Right renal cortex interstitium (tissue), 3 donors: ENCODE data around the gene DIP2C. TPM values are rescaled to one million over a fixed set of nuclear protein-coding genes. Genes with fewer than 3 reads are reported as not detected.
"Not testable (repeated sequence)": the region's sequence is repeated elsewhere in the genome, so short reads cannot be mapped to it uniquely, and the experiment has no call there.

Experiments used
- DNase-seq, 3 donors: peaks; one replicate each; pipeline ENCODE4 v3.0.0-alpha.2; 2013; ENCODE audit warnings: low read depth in 3 of 3, low spot score in 2 of 3
- polyA plus RNA-seq, 3 donors: library from polyadenylated mRNA; unstranded; fragments of 120-200 nt; gene quantifications; one replicate each; pipeline ENCODE4 v1.2.1, GENCODE V29; 2013; ENCODE audit not compliant: insufficient read length in 3 of 3

Gene DIP2C
- polyA plus RNA-seq, 3 donors = 19.2 to 22.3 (median 21.0) TPM

DNA sequence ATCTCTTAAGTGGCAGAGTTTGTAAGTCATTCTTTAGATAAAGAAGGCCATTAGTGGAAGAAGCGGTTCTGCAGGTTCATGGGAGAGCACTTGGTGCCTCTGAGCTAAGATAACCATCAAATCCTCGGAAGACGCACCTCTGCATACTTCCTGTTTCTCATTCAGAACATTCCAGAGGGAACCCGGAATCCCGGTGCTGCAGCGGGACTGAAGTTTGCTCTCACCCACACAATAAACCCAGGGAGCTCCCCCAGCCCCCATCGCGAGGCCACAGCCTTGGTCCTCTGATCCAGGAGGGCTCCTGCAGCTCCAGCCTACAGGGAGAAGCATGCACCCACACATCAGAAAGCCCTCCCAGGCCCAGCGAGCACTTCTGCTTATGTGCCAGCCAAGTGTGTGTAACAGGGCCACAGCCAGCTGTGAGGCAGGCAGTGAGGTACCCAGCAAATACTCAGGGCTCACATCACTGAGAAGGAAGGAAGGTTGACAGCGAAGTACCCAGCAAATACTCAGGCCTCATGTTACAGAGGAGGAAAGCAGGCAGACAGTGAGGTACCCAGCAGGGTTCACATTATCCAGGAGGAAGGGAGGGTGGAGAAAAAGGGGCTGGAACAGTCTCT lies 142.4 kb downstream of the DIP2C start:
- no peak for DNase-seq

GRCh38 chr10:546451-546850 lies 143.0 kb downstream of the DIP2C start:
- no peak for DNase-seq

GRCh38 chr10:543862-544822 lies 145.3 kb downstream of the DIP2C start:
- no peak for DNase-seq

DNA sequence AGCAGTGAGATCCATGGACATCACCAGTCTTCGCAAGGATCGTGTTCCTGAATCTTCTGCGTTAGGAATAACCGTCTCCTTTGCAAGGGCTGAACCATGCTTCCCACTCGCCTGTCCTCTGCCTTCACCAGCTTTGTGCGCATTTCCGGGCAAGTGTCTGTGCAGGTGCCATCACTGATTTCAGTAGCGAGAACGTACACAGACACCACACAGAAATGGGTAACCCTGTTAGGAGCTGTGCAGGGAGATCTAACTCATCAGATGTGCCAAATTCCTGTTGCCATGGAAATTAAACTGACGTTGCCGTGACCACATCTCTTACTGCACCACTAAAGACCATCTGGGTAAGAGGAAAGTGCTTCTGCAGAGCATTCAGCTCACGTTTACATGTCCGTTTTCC lies 146.3 kb downstream of the DIP2C start:
- DNase-seq = no peak

GRCh38 chr10:541750-542371 lies 147.6 kb downstream of the DIP2C start:
- no peak for DNase-seq

DNA sequence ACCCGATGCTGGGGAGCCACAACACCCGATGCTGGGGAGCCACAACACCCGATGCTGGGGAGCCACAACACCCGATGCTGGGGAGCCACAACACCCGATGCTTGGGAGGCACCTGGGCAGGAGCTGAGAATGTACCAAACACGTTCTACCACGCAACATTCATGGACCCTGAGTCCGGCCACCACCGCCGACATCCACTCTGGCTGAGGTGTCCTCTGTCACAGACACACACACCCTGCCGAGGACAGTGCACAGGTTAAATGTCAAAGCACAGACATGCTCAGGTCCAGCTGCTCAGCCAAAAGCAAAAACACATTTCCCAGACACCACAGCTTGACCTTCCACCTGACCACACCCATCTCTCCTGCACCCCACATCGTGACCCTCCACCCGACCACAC lies 148.4 kb downstream of the DIP2C start:
- no peak for DNase-seq

DNA sequence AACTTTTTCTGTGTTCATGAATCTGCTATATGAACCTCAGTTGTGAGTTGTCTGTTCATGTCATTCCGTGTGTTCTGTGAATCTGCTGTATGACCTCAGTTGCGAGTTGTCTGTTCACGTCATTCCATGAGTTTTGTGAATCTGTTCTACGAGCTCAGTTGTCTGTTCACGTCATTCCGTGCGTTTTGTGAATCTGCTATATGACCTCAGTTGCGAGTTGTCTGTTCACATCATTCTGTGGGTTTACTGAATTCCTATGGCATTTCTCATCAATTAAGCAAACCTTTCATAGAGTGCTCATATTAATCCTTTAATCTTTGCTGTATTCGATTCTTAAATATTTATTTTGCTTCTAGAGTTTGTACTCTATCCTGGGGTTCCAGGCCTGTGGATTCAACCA lies 150.6 kb downstream of the DIP2C start:
- DNase-seq = no peak

DNA sequence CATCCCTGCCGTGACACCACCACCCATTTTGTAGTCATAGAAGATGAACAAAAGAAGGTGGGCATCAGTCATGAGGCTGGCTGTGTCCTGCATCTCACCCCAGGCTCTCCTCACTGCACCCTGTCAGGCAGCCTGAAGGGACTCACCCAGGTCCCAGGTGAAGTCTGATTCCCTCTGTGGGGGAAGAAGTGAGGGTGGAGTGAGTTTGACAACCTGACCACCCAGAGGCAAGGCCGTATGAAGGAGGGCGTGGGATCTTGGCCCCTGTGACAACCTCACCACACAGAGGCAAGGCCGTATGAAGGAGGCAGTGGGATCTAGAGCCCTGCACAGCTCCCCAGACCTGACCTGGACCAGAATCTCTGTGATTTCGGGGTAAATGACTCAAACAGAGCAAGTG lies 152.5 kb downstream of the DIP2C start:
- DNase-seq = no peak

GRCh38 chr10:536371-536925 lies 153.0 kb downstream of the DIP2C start:
- no peak for DNase-seq

- no peak for DNase-seq
These were observed 153.5 kb downstream of the DIP2C start for GRCh38 chr10:535952-536351.

- DNase-seq = no peak
These were observed 154.4 kb downstream of the DIP2C start for GRCh38 chr10:535051-535450.

DNA sequence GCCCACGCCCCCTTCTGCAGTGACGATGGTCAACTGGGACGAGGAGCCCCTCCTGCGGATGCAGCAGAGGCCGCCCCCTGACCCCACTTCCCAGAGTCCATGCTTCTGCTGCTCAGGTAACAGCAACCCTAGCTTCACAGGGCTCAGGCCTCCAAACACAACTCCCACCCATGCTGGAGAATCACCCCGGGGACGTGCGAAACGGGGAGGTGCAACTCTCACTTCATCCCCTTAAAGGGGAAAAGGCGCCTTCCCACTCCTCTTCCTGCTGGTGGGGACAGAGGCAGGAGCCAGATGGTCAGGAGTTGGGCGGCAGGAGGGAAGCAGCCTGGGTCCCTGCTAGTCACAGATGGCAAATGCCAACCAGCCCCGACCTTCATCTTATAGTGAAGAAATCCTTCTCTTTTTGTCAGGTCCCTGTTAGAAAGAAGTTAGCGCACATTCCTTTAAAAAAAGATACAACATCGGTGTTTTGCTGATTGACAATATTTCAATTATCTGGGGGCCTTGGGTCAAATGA lies 155.4 kb downstream of the DIP2C start:
- no peak for DNase-seq

DNA sequence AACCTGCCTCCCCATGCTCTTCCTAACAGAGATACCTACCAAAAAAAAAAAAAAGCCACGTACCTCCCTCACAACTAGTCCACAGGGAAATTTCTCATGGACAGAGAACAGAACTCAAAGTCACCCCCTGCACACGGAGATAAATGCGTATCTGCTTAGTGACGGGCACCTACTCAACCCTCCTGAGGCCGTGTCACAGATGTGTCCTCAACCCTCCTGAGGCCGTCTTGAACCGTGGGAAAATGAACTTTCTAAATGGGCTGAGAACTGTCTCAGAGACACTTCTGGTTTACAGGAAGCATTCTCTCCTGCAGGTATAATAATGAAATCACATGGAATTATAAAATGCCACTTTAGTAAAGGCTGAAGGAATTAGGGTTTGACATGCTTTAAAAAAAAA lies 155.9 kb downstream of the DIP2C start:
- DNase-seq = no peak

DNA sequence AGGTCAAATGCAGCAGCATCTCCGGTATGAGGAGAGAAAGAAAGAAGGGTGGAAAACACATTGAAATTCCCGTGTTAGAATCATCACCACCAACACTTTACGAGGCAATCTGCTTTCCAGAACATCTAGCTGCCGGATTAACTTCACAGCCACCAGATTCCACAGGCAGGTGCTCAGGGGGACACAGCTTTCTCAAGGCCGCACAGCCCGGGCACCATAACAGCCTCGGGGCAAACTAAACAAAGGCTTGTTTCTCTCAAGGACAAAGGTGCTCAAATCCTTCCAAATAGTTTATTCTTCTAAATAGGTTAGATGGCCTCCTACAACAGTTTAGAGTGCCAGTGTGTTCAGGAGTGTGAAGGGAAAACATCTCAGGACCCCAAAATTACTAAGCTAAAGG lies 156.3 kb downstream of the DIP2C start:
- no peak for DNase-seq

DNA sequence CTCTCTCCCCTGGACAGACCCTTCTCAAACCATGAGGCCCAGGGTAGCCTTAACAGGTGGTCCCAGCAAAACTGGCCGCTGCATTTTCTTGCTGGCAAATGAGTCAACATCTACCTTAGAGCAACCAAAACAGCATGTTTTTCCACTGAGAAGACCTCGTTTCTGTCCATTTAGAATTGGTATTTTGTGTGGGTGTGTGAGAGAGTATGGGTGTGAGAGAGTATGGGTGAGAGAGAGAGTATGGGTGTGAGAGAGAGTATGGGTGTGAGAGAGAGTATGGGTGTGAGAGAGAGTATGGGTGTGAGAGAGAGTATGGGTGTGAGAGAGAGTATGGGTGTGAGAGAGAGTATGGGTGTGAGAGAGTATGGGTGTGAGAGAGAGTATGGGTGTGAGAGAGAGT lies 157.1 kb downstream of the DIP2C start:
- DNase-seq = not testable (repeated sequence)

- no peak for DNase-seq
These were observed 157.9 kb downstream of the DIP2C start for GRCh38 chr10:531541-531940.

GRCh38 chr10:530717-531116 lies 158.8 kb downstream of the DIP2C start:
- DNase-seq = no peak

DNA sequence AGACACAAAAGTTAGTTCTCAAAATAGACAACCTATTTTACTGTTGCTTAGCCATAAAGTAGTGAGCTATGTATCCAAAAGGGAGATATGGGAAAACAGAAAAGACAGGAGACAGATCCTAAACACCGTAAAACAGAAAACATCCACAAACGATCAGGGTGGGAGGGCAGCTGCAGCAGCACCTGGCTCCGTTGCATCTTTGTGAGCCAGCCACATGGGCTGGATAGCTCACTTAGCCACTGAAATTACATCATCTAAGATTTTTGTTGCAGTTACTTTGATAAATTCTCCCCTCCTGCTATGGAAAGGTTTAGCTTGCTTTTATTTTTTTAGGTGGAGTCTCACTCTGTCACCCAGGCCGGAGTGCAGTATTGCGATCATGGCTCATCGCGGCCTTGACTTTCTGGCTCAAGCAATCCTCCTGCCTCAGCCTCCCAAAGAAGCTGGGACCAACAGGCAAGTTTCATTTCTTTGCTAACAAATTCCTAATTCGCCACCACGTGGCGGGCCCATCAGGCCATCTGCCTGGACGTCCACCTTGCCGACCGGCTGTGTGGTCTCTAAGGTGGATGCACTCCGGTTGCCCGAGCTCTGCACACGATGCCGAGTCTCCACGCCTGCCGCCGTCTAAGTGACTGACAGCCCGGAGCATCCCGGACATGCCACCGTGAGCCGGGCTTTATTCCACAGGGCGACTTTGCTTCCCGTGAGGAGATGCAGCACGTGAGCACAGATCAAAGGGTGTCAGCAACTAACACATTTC lies 159.8 kb downstream of the DIP2C start:
- DNase-seq = no peak

- no peak for DNase-seq
These were observed 161.0 kb downstream of the DIP2C start for GRCh38 chr10:528173-529165.
